Fibroblast of lung (primary cell): ENCODE data around the gene FCHO2.

Source experiments
- CTCF ChIP-seq, 2 donors: IDR thresholded peaks in 1 of 2; conservative IDR thresholded peaks in 1 of 2; 1 replicate in 1 of 2; 2 replicates in 1 of 2; pipeline ENCODE4 v1.5.1; 2011 to 2012; ENCODE audit warnings: low read length in 2 of 2, control low read depth in 1 of 2, inconsistent platforms in 1 of 2, low read depth in 1 of 2, mild to moderate bottlenecking in 1 of 2
- EZH2 ChIP-seq: IDR thresholded peaks from 2 replicates; pipeline ENCODE4 v1.5.1; 2012; ENCODE audit warnings: low read length, control low read depth, mild to moderate bottlenecking; ENCODE audit errors: missing control alignments

- TF ChIP-seq CTCF (conservative IDR thresholded peaks at IDR 0.05 in 1 of 2, IDR thresholded peaks at IDR 0.05 in 1 of 2; ENCODE audit: low read depth in 1 of 2, low read length in 2 of 2) (peak in 1 of 2 donors; percentile 56), EZH2 (no peak)
These were observed 179.7 kb downstream of the FCHO2 start for GRCh38 chr5:73135429-73136054.
